Neural cell (in vitro differentiated cells): Measurements from ENCODE around the gene NTF4. TPM values are rescaled to one million over a fixed set of nuclear protein-coding genes. Genes with fewer than 3 reads are reported as not detected.
"Not testable (repeated sequence)": the region's sequence is repeated elsewhere in the genome, so short reads cannot be mapped to it uniquely, and the experiment has no call there.

ENCODE experiments used
- H2AFZ ChIP-seq: fragments of 200-600, 300-800 bp; sonication (generic), shearing (Covaris generic); 2 replicates; pipeline ENCODE4 v1.6.0; 2014; ENCODE audit warnings: low read depth, mild to moderate bottlenecking, antibody characterized with exemption, low read length, moderate library complexity
- H3F3A ChIP-seq: fragments of 200-600 bp; shearing (Covaris generic); 2 replicates; pipeline ENCODE4 v1.6.1; 2016; ENCODE audit warnings: mild to moderate bottlenecking, moderate library complexity, mixed read lengths, antibody characterized with exemption, low read length; ENCODE audit not compliant: insufficient read depth, poor library complexity, severe bottlenecking
- H3K27ac ChIP-seq: fragments of 200-600, 300-800 bp; sonication (generic), shearing (Covaris generic); 2 replicates; pipeline ENCODE4 v1.5.1; 2014; ENCODE audit warnings: mild to moderate bottlenecking, low read length, moderate library complexity
- H3K27me3 ChIP-seq: fragments of 300-800, 200-600 bp; sonication (generic), shearing (Covaris generic); 2 replicates; pipeline ENCODE4 v1.6.0; 2014; ENCODE audit warnings: mild to moderate bottlenecking, low read depth, low read length, moderate library complexity; ENCODE audit not compliant: insufficient read depth
- H3K36me3 ChIP-seq: fragments of 300-800, 200-600 bp; sonication (generic), shearing (Covaris generic); 2 replicates; pipeline ENCODE4 v1.5.1; 2014; ENCODE audit warnings: mild to moderate bottlenecking, antibody characterized with exemption, low read length, moderate library complexity; ENCODE audit not compliant: insufficient read depth
- H3K4me2 ChIP-seq: fragments of 300-800, 200-600 bp; sonication (generic), shearing (Covaris generic); 2 replicates; pipeline ENCODE4 v1.6.0; 2014; ENCODE audit warnings: mild to moderate bottlenecking, low read length
- H3K4me3 ChIP-seq: fragments of 300-800, 200-600 bp; sonication (generic), shearing (Covaris generic); 2 replicates; pipeline ENCODE4 v1.5.1; 2014; ENCODE audit warnings: mild to moderate bottlenecking, low read length, moderate library complexity
- H3K79me2 ChIP-seq: fragments of 200-600 bp; shearing (Covaris generic); replicated peaks from 2 replicates; pipeline ENCODE4 v1.6.0; 2014; ENCODE audit warnings: mild to moderate bottlenecking, low read length, moderate library complexity; ENCODE audit not compliant: insufficient read depth
- H3K9ac ChIP-seq: fragments of 300-800, 200-600 bp; sonication (generic), shearing (Covaris generic); 2 replicates; pipeline ENCODE4 v1.6.1; 2016; ENCODE audit warnings: mild to moderate bottlenecking, low read length, mixed read lengths
- H3K9me2 ChIP-seq: fragments of 200-600 bp; shearing (Covaris generic); 2 replicates; pipeline ENCODE4 v1.6.1; 2016; ENCODE audit warnings: mild to moderate bottlenecking, low read length, mixed read lengths; ENCODE audit not compliant: insufficient read depth
- H3K9me3 ChIP-seq: fragments of 200-600, 300-800 bp; sonication (generic), shearing (Covaris generic); 2 replicates; pipeline ENCODE4 v1.6.1; 2016; ENCODE audit warnings: mild to moderate bottlenecking, mixed run types, low read length, moderate library complexity, mixed read lengths
- H4K20me1 ChIP-seq: fragments of 200-600 bp; shearing (Covaris generic); 2 replicates; pipeline ENCODE4 v1.6.1; 2016; ENCODE audit warnings: mild to moderate bottlenecking, mixed run types; ENCODE audit not compliant: insufficient read depth
- EZH2 ChIP-seq: fragments of 200-600, 300-800 bp; shearing (Covaris generic), sonication (generic); IDR thresholded peaks from 2 replicates; pipeline ENCODE4 v1.6.1; 2014; ENCODE audit warnings: antibody characterized with exemption, low read length, borderline replicate concordance, mild to moderate bottlenecking; ENCODE audit not compliant: insufficient read depth, poor library complexity, severe bottlenecking
- POLR2AphosphoS5 ChIP-seq: IDR thresholded peaks from 2 replicates; pipeline ENCODE4 v1.6.1; 2012
- RAD21 ChIP-seq: fragments of 450-650 bp; conservative IDR thresholded peaks from 2 replicates; pipeline ENCODE4 v1.6.1; 2014; ENCODE audit warnings: antibody characterized with exemption, mild to moderate bottlenecking, moderate library complexity
- SMC3 ChIP-seq: fragments of 450-650 bp; conservative IDR thresholded peaks from 2 replicates; pipeline ENCODE4 v1.6.1; 2014; ENCODE audit warnings: antibody characterized with exemption, mild to moderate bottlenecking, moderate library complexity; ENCODE audit not compliant: poor library complexity
- TAF1 ChIP-seq: IDR thresholded peaks from 2 replicates; pipeline ENCODE4 v1.6.1; 2012; ENCODE audit warnings: low read depth
- polyA plus RNA-seq: library from polyadenylated mRNA; depleted of rRNA; stranded (reverse); fragments of >200 nt; gene quantifications from 2 replicates; pipeline ENCODE4 v1.2.3, GENCODE V29; 2014
- TF ChIP-seq, protein P1 (sequence below): fragments of 450-650 bp; IDR thresholded peaks from 2 replicates; pipeline ENCODE4 v1.5.1; 2014; ENCODE audit warnings: antibody characterized with exemption, mild to moderate bottlenecking, moderate library complexity; ENCODE audit not compliant: poor library complexity, severe bottlenecking

NTF4 gene
- polyA plus RNA-seq, 1 donor from 2014 or later, result not detected

DNA sequence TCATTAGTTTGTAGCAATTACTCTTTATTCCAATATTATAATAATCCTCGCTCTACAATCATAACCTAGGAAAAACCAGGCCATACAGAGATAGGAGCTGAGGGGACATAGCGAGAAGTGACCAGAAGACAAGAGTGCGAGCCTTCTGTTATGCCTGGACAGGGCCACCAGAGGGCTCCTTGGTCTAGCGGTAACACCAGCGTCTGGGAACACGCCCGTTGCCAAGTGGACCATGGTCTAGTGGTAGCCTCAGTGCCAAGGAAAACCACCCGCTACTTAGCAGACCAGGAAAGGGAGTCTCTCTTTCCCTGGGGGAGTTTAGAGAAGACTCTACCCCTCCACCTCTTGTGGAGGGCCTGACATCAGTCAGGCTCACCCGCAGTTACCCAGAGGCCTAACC is 10.3 kb upstream of the NTF4 start:
- H3K4me3 ChIP-seq, H3K9me2 ChIP-seq, H2AFZ ChIP-seq, H3K27ac ChIP-seq, H4K20me1 ChIP-seq, H3F3A ChIP-seq, H3K9me3 ChIP-seq, H3K36me3 ChIP-seq, H3K9ac ChIP-seq, H3K4me2 ChIP-seq, H3K79me2 ChIP-seq: not testable (repeated sequence)
- peaks cover 39% of the 10 kb centered on the region for H3K27me3 ChIP-seq
- TF ChIP-seq RAD21, result peak; percentile 34
- TF ChIP-seq, protein P1, sequence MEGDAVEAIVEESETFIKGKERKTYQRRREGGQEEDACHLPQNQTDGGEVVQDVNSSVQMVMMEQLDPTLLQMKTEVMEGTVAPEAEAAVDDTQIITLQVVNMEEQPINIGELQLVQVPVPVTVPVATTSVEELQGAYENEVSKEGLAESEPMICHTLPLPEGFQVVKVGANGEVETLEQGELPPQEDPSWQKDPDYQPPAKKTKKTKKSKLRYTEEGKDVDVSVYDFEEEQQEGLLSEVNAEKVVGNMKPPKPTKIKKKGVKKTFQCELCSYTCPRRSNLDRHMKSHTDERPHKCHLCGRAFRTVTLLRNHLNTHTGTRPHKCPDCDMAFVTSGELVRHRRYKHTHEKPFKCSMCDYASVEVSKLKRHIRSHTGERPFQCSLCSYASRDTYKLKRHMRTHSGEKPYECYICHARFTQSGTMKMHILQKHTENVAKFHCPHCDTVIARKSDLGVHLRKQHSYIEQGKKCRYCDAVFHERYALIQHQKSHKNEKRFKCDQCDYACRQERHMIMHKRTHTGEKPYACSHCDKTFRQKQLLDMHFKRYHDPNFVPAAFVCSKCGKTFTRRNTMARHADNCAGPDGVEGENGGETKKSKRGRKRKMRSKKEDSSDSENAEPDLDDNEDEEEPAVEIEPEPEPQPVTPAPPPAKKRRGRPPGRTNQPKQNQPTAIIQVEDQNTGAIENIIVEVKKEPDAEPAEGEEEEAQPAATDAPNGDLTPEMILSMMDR, result peak; percentile 54

DNA sequence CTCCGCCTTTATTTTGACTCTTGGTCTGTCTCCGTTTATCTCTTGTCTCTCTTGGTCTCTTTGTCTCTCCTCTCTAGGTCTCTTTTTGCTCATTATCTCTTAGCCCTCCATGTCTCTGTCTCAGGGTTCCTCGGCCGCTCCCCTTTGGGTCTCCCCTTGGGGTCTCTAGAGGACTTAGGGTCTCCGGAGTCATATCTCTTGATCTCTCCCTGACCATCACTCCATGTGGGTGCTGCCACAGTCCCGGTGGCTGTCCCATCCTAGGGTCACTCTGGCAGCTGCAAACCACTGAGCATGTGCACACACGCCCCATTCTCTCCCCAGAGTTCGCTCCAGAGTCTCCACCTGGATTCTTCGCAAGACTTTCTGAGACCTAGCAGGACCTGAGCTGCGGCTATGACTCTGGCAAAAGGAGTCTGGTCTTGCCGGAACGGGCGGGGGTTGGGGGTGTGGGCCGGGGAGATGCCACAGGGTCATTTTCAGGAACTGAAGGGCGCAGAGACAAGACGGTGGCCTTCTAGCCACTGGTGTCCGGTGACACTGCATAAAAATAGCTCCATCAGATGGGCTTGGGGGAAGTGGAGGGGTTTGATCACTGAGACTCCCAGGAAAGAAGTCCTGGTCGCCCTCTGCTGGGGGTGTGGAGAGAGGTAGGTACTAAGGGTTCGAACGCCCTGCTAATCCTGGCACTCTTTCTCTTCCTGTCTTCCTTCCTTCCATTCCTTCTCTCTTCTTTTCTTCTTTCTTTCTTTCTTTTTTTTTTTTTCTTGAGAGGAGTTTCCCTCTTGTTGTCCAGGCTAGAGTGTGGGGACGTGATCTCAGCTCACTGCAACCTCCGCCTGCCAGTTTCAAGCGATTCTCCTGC is 9.1 kb upstream of the NTF4 start:
- H3K9ac ChIP-seq, result no peak overlapping the region
- H3K27ac ChIP-seq, result no peak overlapping the region
- no peaks in the 10 kb centered on the region for H3K9me2 ChIP-seq
- no peaks in the 10 kb centered on the region for H3K79me2 ChIP-seq
- H3K4me3 ChIP-seq, result no peak overlapping the region
- H3K9me3 ChIP-seq, result no peaks in the 10 kb centered on the region
- H3K27me3 ChIP-seq, result peaks cover 46% of the 10 kb centered on the region
- no peak overlapping the region for H2AFZ ChIP-seq
- H4K20me1 ChIP-seq, result no peaks in the 10 kb centered on the region
- TF ChIP-seq TAF1 (no peak), SMC3 (no peak), POLR2AphosphoS5 (no peak), RAD21 (no peak)
- TF ChIP-seq, protein P1, result no peak
- no peaks in the 10 kb centered on the region for H3F3A ChIP-seq
- no peak overlapping the region for H3K4me2 ChIP-seq
- H3K36me3 ChIP-seq, result no peaks in the 10 kb centered on the region

DNA sequence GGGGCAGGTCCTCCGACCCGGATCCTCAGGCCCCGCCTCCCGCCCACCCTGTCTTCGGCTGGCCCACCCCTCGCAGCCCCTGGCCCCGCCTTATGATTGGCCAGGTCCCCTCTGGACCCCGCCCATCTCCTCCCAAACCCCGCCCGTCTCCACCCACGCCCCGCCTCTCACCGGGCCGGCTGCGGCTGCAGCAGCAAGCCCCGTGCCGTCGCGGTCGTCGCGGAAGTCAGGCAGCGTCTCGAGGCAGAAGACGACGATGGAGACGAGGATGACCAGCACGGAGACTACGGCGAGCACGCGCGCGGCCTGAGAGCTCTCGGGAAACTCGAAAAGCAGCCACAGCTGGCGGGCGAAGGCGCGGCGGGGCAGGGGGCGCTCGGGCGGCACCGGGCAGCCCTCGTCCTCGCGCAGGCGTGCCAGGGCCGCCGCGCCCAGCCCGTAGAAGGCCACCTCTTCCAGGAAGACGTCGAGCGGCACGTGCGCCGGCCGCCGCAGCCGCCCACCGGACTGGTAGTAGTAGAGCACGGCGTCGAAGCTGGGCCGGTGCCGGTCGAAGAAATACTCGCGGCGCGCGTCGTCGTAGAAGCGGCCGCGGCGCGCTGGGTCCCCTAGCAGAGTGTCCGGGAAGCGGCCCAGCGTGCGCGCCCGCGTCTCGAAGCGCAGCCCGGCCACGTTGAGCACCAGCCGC is 7.4 kb upstream of the NTF4 start:
- H3F3A ChIP-seq, result no peaks in the 10 kb centered on the region
- no peak overlapping the region for H3K9ac ChIP-seq
- no peak for TF ChIP-seq EZH2
- no peak for TF ChIP-seq RAD21
- TF ChIP-seq SMC3, result no peak
- no peak for TF ChIP-seq TAF1
- no peak for TF ChIP-seq POLR2AphosphoS5
- TF ChIP-seq, protein P1, result no peak
- no peaks in the 10 kb centered on the region for H3K9me3 ChIP-seq
- no peak overlapping the region for H2AFZ ChIP-seq
- no peaks in the 10 kb centered on the region for H3K36me3 ChIP-seq
- no peak overlapping the region for H3K27ac ChIP-seq
- no peaks in the 10 kb centered on the region for H4K20me1 ChIP-seq
- no peak overlapping the region for H3K4me3 ChIP-seq
- no peaks in the 10 kb centered on the region for H3K79me2 ChIP-seq
- no peaks in the 10 kb centered on the region for H3K9me2 ChIP-seq
- H3K27me3 ChIP-seq, result peaks cover 46% of the 10 kb centered on the region
- no peak overlapping the region for H3K4me2 ChIP-seq
